Stimulated activated naive CD4-positive, alpha-beta T cell treated with Interleukin-2 at 50 U/mL for 16 hours (primary cell): ENCODE results near the gene STIP1.
A peak's percentile ranks its signal among the peaks of the same experiment; 100 is the strongest.
"Not testable (repeated sequence)": the region's sequence is repeated elsewhere in the genome, so short reads cannot be mapped to it uniquely, and the experiment has no call there.

Experiments used
- DNase-seq: peaks from one replicate; lab custom pipeline; 2025; lab: John Stamatoyannopoulos, UW

The STIP1 gene

GRCh38 chr11:64238076-64238475 is 52.1 kb downstream of the STIP1 start:
- no peak for DNase-seq

DNA sequence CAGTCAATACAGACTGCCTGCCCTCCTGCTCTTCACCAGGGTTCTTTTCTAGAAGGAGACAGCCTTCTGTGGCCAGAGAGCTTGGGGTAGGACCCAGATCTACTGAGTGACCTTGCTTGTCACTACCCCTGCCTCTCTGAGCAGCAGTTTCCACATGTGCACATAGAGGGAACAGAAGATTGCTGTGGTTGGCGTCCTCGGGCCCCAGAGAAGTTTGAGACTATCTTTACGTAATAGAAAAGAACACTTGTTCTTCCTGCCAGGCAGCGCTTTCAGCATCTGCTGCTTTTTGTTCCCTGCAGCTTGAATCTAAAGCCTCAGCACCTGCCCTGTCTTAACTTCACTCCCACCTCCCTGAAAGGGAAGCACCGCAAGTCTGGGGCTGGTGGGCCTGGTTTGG is 53.0 kb downstream of the STIP1 start:
- DNase-seq: no peak

DNA sequence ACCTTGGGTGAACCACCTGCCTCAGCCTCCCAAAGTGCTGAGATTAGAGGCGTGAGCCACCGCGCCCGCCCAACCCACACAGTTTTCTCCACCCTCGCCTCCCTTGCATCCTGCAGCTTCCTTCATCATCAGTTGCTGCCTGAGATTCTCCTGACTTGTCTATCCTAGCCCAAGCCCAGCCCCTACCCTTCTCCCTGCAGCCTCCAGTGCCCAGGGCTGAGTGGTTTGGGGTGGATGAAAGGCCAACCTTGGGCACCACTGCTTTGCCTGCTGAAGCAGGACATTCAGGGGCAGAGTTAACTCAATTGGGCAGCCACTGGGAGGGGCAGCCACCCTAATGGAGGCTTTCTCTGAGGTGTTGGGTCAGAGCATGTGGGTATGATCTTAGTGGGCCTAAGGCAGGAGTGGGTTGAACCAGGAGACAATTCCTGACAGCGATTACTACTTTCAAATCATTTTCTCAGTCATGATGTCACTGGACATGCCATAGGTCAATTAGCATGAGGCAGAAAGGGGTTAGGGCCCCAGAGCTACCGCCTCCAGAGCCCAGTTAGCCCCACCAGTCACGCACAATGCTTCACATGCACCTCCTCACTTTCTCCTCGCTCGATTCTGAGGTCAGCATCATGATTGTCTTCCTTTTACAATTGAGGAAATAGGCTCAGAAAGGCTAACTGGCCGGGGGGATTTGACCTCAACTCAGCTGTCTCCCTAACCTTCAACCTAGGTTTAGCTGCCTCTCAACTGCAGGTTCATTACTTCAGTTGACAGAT is 53.9 kb downstream of the STIP1 start:
- no peak for DNase-seq

GRCh38 chr11:64240435-64241240 is 54.7 kb downstream of the STIP1 start, which contains the start of gene FKBP2:
FKBP2 (plus strand) TSS chr11:64241095; CDS start chr11:64242388, 1,293 bp downstream.
- DNase-seq: peak; percentile 97

DNA sequence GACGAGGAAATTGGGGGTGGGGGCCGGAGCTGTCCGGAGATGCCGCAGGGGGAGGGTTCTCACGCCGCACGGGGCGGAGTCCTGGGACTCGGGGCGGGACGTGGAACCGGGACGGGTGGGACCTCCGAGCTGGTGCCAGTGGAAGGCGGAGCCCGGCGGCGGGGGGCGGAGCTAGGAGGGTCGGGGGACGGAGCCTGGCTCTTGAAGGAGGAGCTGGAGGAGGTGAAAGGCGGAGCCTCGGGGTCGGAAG is 55.2 kb downstream of the STIP1 start:
- DNase-seq: peak; percentile 99

DNA sequence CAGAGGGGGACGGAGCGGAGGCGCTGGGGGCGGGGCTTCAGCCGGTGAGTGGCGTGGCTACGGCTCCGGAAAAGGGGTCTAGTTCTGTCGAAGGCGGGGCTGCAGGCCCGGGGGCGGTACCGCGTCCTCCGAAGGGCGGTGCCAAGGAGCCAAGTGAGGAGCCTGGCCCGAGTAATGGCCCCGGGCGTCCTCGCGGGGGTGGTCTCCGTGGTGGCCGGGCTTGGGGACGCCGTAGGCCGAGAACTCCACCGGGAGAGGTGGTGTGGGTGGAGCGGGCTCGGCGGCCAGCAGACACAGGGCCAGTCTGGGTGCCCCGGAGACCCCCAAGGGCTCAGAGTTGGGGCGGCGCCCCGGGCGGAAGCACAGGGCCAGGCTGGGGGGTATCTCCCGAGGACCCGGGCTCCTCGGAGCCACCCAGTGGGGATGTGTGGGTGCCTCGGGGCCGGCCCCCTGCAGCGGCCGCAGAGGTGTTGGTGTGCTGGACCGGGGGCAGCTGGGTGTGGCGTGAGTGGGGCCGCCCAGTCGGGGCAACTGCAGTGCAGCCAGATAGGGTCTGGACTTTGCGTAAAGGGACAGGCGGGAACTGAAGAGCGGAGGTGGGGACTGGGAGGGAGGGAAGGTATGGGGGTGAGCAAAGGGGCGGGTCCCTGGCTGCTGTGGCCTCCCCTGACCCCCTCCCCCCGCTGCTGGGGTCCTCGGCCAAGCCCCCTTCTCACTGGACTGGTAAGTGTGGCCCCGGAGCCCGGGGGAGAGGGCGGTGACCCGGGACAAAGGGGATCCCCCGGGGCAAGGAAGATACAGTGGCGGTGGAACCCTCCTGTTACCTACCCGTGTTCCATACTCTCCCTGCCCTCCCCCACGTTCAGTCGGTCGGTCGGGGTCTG is 55.8 kb downstream of the STIP1 start:
- peak; percentile 25 for DNase-seq

DNA sequence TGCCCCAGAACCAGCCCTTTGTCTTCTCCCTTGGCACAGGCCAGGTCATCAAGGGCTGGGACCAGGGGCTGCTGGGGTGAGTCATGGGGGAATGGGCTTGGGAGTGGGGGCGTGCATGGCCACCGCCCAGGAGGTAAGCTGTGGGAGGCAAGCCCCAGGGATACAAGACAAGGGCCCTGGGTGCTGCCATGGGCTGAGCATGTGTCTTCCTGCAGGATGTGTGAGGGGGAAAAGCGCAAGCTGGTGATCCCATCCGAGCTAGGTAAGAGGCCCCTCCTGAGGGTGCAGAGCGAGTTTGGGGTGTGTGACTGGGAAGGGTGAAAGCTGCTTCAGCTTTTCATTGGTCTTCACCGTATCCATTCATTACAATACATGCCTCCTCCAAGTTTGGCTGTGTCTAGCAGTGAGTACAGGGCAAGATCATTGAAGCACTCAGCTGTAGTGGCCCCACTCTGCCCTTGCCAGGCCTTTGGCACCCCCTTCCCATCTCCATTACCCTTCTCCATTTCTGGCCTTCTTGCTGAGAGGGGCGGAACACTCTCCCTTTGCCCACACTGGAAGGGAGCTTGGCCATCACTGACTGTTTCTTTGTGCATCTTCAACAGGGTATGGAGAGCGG is 57.4 kb downstream of the STIP1 start:
- no peak for DNase-seq

DNA sequence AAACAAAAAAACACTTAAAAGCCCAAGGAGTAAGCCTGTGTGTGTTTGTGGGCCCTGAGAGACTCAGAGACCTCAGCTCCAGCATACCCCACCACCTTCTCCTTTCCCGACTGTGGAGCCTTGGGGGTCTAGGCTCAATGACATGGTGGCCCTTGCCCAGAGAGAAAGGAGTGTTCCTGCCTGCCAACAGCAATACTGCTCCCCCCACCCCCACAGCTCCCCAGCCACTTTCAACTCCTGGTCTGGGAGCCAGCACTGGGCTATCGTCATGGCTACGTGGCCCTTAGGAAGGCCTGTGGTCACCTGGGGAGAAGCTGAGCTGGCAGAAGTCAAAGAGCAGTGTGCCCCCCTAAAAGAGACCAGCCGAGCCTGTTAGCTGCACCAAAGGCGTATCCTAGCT is 58.1 kb downstream of the STIP1 start:
- no peak for DNase-seq

GRCh38 chr11:64244966-64245365 is 59.0 kb downstream of the STIP1 start:
- DNase-seq: no peak

DNA sequence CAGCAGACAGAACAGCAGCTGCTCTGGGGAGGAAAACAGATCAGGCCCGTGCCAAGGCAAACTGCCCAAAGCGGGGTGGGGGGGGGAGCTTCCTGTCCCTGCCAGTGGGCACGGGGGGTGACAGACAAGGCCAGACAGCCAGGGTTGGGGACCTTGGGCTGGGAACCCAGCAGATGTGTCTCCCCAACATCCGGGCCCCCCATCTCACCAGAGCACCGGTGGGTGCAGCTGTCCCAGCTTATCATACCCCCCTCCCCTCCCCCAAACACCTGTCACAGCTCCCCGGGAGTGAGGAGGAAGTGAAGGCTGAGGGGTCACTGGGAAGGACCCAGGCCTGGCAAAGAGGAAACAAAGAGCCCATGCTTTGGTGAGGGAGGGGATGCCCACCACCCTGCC is 59.4 kb downstream of the STIP1 start:
- DNase-seq: no peak

GRCh38 chr11:64245797-64246620 is 60.0 kb downstream of the STIP1 start:
- peak; percentile 80 for DNase-seq

DNA sequence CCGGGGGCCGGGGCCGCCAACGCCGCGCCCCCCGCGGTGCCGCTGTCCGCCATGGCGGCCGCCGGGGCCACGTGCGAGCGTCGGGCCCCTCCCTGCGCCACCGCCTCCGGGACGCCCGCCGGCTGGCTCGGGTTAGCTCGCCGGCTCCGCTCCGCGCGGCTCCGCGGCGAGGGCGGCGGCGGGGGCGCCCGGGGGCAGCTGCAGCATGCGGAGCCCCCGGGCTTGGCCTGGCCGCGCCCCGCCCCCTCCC is 60.6 kb downstream of the STIP1 start:
- not testable (repeated sequence) for DNase-seq

DNA sequence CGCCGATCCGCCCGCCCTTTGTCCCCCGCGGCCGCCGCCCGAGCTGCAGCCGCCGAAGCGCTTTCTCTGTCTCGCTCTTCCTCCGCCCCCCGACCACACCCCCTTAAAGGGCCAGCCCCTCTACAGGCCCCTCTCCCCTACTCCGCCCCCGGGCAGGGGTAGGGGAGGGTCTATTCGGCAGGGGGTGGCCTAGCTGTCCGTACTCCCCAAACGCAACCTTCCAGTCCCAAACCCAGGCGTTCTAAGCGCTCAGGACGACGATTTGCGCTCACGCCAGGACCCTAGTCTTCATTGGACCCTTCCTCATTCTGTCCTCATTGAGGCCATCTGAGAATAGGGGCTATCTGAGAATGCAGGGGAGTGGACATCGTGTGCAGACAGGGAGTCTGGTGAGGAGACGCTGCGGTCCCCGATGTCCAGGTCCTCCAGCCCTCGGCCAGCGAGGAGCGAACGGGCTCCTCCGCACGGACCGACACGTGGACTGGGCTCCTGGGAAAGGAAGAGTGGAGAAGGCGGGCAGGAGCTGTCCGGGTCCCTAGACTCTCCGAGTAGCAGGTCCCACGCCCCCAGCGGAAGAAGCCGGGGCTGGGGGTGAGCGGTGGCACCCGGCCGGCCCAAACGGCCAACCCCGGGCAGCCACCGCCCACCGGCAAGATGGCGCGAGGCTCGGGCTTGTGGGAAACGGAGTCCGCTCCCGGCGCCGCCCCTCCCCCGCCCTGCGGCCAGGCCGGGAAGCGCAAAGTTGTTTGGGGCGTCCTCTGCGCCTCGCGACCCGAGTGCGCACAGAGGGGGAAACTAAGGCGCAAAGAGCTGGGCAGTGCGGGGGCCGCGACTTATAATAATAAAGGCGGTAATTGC is 61.1 kb downstream of the STIP1 start, which contains the start of gene PPP1R14B:
Gene PPP1R14B, minus strand, starts transcription at position 73 of the 858 bp plus-strand sequence. CDS start 270 bp downstream, outside the sequence.
- DNase-seq: peak; percentile 86

GRCh38 chr11:64247729-64248531 is 62.0 kb downstream of the STIP1 start:
- no peak for DNase-seq

DNA sequence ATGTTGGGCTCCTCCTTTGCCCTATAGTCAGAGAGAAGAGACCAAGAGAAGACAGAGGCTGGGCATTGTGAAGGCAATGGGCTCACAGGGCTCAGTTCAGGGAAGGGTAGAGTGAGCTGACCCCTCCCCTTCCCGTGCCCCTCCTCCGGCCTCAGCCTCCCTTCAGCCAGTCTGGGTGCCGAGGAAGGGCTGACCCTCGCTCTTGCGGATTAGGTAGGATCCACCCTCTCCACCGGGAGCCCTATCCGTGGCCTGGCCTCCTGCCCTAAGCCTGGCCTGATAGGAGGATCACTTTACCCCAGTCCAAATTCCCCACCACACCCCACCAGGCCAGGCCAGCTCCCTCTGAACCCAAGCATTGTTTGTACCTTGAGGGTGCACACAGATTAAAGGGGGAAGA is 62.6 kb downstream of the STIP1 start:
- no peak for DNase-seq

DNA sequence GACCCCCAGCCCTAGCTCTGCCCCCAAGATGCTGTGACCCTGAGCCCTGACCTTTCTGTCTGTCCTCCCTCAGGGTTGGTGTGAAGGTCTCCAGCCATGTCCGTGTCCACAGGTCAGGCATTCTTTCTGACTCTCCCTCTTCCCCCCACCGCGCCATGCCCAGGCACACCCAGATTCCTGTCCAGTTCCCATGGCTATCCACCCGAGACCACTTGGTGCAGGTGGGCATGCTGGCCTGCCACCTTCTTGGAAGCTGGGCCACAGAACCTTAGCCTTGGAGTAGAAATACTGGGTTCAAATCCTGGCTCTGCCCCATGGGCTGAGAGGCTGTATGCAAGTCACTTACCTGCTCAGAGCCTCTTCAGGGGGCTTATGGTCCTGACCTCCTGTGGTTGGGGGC is 63.1 kb downstream of the STIP1 start:
- DNase-seq: no peak

DNA sequence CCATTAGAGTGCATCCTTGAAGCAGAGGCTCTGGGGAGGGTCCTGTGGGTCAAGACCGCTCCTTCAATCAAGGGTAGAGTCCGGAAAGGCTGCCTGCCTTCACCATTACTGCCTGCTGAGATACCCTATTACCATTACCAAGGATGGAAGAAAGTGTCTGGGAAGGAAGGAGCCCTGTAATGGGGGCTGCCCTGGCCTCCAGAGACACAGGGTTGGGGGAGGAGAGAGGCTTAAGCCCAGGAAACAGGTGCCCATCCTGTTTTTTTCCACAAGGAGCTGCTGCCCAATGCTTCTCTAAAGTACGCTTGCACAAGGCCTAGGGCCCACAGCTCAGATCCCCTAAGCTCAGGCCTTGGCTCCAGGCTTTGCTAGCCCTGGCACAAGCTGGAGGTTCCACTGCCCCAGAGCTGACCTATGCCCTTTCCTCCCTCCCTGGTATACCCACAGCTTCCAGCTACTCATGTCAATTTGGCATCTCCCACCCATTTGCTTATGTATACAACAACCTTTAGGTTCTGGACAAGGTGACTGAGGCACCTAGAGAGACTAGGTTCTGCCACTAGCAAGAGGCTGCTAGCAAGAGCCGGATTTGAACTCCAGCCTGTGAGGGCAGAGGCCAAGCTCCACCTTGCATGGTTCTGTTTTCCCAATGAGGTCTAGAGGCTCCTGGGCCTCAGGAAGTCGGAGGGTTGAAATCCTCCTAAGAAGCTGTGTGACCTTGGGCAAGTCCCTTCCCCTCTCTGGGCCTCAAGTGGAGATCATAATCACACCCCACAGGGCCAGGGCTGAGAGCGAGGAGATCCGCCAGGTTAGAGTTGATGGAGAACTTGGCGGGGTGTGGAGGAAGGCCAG is 63.8 kb downstream of the STIP1 start:
- no peak for DNase-seq

- no peak for DNase-seq
Observed at GRCh38 chr11:64250415-64251015, 64.5 kb downstream of the STIP1 start.
